HepG2 (cell line): ENCODE measurements around the gene USP7. TPM values are rescaled to one million over a fixed set of nuclear protein-coding genes. Genes with fewer than 3 reads are reported as not detected.

ENCODE experiments used
- ARNT2 ChIP-seq: sonication (generic); formaldehyde crosslinking; IDR thresholded peaks from 2 replicates; pipeline ENCODE4 v1.8.0; 2022; ENCODE audit warnings: mild to moderate bottlenecking, low read depth, missing genetic modification reagents, moderate library complexity
- EEA1 ChIP-seq: sonication (generic); formaldehyde crosslinking; IDR thresholded peaks from 2 replicates; pipeline ENCODE4 v1.5.1; 2020; ENCODE audit warnings: mild to moderate bottlenecking, missing genetic modification reagents, borderline replicate concordance
- HDAC1 ChIP-seq: sonication (generic); formaldehyde crosslinking; IDR thresholded peaks from 2 replicates; pipeline ENCODE4 v1.5.1; 2020; ENCODE audit warnings: mild to moderate bottlenecking, missing genetic modification reagents
- HNRNPH1 ChIP-seq: fragments of 200-400 bp; formaldehyde crosslinking; optimal IDR thresholded peaks from 2 replicates; pipeline ENCODE3; 2017; ENCODE audit warnings: mild to moderate bottlenecking, low read depth, low read length
- IRX3 ChIP-seq: sonication (generic); formaldehyde crosslinking; IDR thresholded peaks from 2 replicates; pipeline ENCODE4 v1.8.1; 2023; ENCODE audit warnings: mild to moderate bottlenecking, low read depth, missing genetic modification reagents, borderline replicate concordance
- KLF15 ChIP-seq: sonication (generic); formaldehyde crosslinking; IDR thresholded peaks from 2 replicates; pipeline ENCODE4 v1.8.1; 2023; ENCODE audit warnings: borderline replicate concordance, mild to moderate bottlenecking, inconsistent platforms, missing genetic modification reagents, mixed read lengths
- MLX ChIP-seq: IDR thresholded peaks from 2 replicates; pipeline ENCODE4 v1.6.1; 2016
- NCOA5 ChIP-seq: sonication (generic); formaldehyde crosslinking; IDR thresholded peaks from 2 replicates; pipeline ENCODE4 v1.4.0; 2020; ENCODE audit warnings: missing genetic modification reagents
- NFATC3 ChIP-seq: sonication (generic); formaldehyde crosslinking; IDR thresholded peaks from 2 replicates; pipeline ENCODE4 v1.5.1; 2020; ENCODE audit warnings: mild to moderate bottlenecking, missing genetic modification reagents
- NR0B2 ChIP-seq: sonication (generic); formaldehyde crosslinking; IDR thresholded peaks from 2 replicates; pipeline ENCODE4 v1.4.0; 2020; ENCODE audit warnings: mild to moderate bottlenecking, missing genetic modification reagents
- NR2F1 ChIP-seq, 2 experiments: fragments of 450-650 bp in 1 of 2; formaldehyde crosslinking in 1 of 2; IDR thresholded peaks; 2 replicates each; pipeline versions ENCODE4 v1.5.0 to v1.6.1; 2016 to 2020; ENCODE audit warnings: mild to moderate bottlenecking in 1 of 2, missing compliant biosample characterization in 1 of 2, missing genetic modification reagents in 1 of 2, moderate library complexity in 1 of 2
- RARA ChIP-seq: IDR thresholded peaks from 2 replicates; pipeline ENCODE4 v1.6.1; 2016; ENCODE audit warnings: missing genetic modification reagents, missing compliant biosample characterization
- SMARCE1 ChIP-seq: fragments of 450-650 bp; IDR thresholded peaks from 2 replicates; pipeline ENCODE4 v1.6.1; 2017; ENCODE audit warnings: borderline replicate concordance
- SRF ChIP-seq: IDR thresholded peaks from 2 replicates; pipeline ENCODE4 v1.6.1; 2011; ENCODE audit warnings: mild to moderate bottlenecking, low read depth, low read length, moderate library complexity
- SSRP1 ChIP-seq: IDR thresholded peaks from 2 replicates; pipeline ENCODE4 v1.6.1; 2016; ENCODE audit warnings: control low read depth
- TAF15 ChIP-seq: fragments of 200-400 bp; formaldehyde crosslinking; IDR thresholded peaks from one replicate; pipeline ENCODE4 v1.6.1; 2018; ENCODE audit warnings: mild to moderate bottlenecking, low read depth, low read length; ENCODE audit not compliant: poor library complexity, severe bottlenecking
- TOE1 ChIP-seq: sonication (generic); formaldehyde crosslinking; IDR thresholded peaks from 2 replicates; pipeline ENCODE4 v1.4.0; 2020; ENCODE audit warnings: mild to moderate bottlenecking, missing genetic modification reagents
- ZFP36 ChIP-seq: fragments of 150-350 bp; IDR thresholded peaks from 2 replicates; pipeline ENCODE4 v1.6.1; 2018; ENCODE audit warnings: borderline replicate concordance, low read length, low read depth; ENCODE audit not compliant: partially characterized antibody
- ZNF512B ChIP-seq: sonication (generic); formaldehyde crosslinking; IDR thresholded peaks from 2 replicates; pipeline ENCODE4 v1.5.1; 2020; ENCODE audit warnings: missing genetic modification reagents, mild to moderate bottlenecking, borderline replicate concordance
- ZNF616 ChIP-seq: sonication (generic); formaldehyde crosslinking; IDR thresholded peaks from 2 replicates; pipeline ENCODE4 v1.5.0; 2020; ENCODE audit warnings: low read depth, mild to moderate bottlenecking, missing genetic modification reagents
- ZNF652 ChIP-seq: IDR thresholded peaks from 2 replicates; pipeline ENCODE4 v1.6.1; 2016; ENCODE audit warnings: low read depth, borderline replicate concordance
- ZNF788 ChIP-seq: sonication (generic); formaldehyde crosslinking; IDR thresholded peaks from 2 replicates; pipeline ENCODE4 v1.5.0; 2020; ENCODE audit warnings: mild to moderate bottlenecking, missing genetic modification reagents, borderline replicate concordance
- polyA plus RNA-seq, 8 experiments: library from polyadenylated mRNA; depleted of rRNA in 3 of 8; stranded (reverse) in 7 of 8; unstranded in 1 of 8; fragments of >200 nt; fragmentation: Illumina TruSeq in 4 of 8; extraction: Trizol in 4 of 8; gene quantifications; 2 replicates each; pipeline versions ENCODE4 v1.2.1 to v1.2.3, GENCODE V29; 2011 to 2016; ENCODE audit warnings: low read depth in 4 of 8, missing spikeins in 1 of 8, mixed read lengths in 1 of 8; ENCODE audit not compliant: insufficient read depth in 1 of 8
- total RNA-seq, 5 experiments: library from RNA; depleted of rRNA; stranded (reverse); fragments of >200 nt; fragmentation: Illumina TruSeq; extraction: Trizol; gene quantifications; 2 replicates each; pipeline ENCODE4 v1.2.3, GENCODE V29; 2016; ENCODE audit warnings: low read depth in 1 of 5
- TF ChIP-seq, protein P1 (sequence below): sonication (generic); formaldehyde crosslinking; IDR thresholded peaks from 2 replicates; pipeline ENCODE4 v1.4.0; 2020; ENCODE audit warnings: mild to moderate bottlenecking, missing genetic modification reagents
- TF ChIP-seq, protein P2 (sequence below): sonication (generic); formaldehyde crosslinking; IDR thresholded peaks from 2 replicates; pipeline ENCODE4 v1.5.1; 2020; ENCODE audit warnings: missing genetic modification reagents, mild to moderate bottlenecking, borderline replicate concordance

The USP7 gene
- total and polyA plus RNA-seq, 2 of the 13 experiments (the other 11 are each of a cell fraction or from before 2014, with no cell fraction given) = 52.5 to 173 TPM

GRCh38 chr16:8962393-8963009, 1.2 kb downstream of the USP7 start (continued):
- TF ChIP-seq ZNF652 (CRISPR knock-in tag) (no peak), MLX (CRISPR knock-in tag) (no peak), TOE1 (CRISPR knock-in tag) (no peak), ZNF616 (CRISPR knock-in tag) (no peak), SMARCE1 (no peak), ARNT2 (peak; percentile 78), NR2F1 (CRISPR knock-in tag; IDR thresholded peaks at IDR 0.05) (no peak), NR0B2 (CRISPR knock-in tag) (peak; percentile 55; the same call in 1 of the 2 replicates), NFATC3 (CRISPR knock-in tag) (no peak), IRX3 (CRISPR knock-in tag) (no peak), TAF15 (peak; percentile 91), ZNF788 (CRISPR knock-in tag) (no peak; the same call in 1 of the 2 replicates), ZNF512B (CRISPR knock-in tag) (no peak), SSRP1 (no peak), SRF (no peak), ZFP36 (no peak), NCOA5 (CRISPR knock-in tag) (no peak; the same call in 1 of the 2 replicates), KLF15 (CRISPR knock-in tag) (no peak), HNRNPH1 (no peak), RARA (CRISPR knock-in tag) (no peak), EEA1 (peak; percentile 49; the same call in 1 of the 2 replicates), HDAC1 (CRISPR knock-in tag) (peak; percentile 45; the same call in 1 of the 2 replicates)
- TF ChIP-seq, protein P1, sequence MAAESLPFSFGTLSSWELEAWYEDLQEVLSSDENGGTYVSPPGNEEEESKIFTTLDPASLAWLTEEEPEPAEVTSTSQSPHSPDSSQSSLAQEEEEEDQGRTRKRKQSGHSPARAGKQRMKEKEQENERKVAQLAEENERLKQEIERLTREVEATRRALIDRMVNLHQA (CRISPR knock-in tag) = no peak
- TF ChIP-seq, protein P2, sequence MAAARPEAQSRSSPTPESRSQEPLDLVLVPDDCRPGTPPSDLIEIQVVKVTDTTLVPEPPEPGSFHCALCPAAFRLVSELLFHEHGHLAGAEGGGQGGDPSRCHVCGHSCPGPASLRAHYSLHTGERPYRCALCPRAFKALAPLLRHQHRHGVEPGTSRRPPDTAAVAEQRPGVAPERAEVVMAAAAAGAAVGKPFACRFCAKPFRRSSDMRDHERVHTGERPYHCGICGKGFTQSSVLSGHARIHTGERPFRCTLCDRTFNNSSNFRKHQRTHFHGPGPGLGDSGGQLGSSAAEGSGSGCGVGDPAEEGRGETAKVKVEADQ (CRISPR knock-in tag) = peak; percentile 73; the same call in 1 of the 2 replicates
